Measurements from ENCODE around the gene ZSCAN22. TPM values are rescaled to one million over a fixed set of nuclear protein-coding genes. Genes with fewer than 3 reads are reported as not detected.
"Not testable (repeated sequence)": the region's sequence is repeated elsewhere in the genome, so short reads cannot be mapped to it uniquely, and the experiment has no call there.

The ZSCAN22 gene
- total RNA-seq, 1 donor from 2014 or later: 5.4 TPM

DNA sequence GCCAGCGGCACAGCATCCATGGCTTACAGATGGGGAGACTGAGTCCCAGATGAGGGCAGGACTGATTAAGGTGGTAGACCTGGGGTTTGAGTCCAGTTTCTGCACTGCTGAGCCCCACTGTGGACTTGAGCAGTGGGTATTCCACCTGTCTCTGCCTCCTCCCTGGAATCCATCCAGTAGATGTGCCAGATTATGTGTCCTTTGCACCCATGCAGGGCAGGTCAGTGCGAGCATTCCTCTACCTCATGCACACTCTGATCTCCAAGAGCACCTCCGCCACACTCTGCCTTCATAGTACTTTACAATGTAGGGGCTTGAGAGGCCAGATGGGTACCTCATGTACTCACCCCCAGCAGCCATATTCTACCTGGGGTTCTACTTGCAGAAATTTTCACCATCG is 10.0 kb downstream of the ZSCAN22 start:
- TF ChIP-seq, protein P1, sequence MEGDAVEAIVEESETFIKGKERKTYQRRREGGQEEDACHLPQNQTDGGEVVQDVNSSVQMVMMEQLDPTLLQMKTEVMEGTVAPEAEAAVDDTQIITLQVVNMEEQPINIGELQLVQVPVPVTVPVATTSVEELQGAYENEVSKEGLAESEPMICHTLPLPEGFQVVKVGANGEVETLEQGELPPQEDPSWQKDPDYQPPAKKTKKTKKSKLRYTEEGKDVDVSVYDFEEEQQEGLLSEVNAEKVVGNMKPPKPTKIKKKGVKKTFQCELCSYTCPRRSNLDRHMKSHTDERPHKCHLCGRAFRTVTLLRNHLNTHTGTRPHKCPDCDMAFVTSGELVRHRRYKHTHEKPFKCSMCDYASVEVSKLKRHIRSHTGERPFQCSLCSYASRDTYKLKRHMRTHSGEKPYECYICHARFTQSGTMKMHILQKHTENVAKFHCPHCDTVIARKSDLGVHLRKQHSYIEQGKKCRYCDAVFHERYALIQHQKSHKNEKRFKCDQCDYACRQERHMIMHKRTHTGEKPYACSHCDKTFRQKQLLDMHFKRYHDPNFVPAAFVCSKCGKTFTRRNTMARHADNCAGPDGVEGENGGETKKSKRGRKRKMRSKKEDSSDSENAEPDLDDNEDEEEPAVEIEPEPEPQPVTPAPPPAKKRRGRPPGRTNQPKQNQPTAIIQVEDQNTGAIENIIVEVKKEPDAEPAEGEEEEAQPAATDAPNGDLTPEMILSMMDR (conservative IDR thresholded peaks at IDR 0.05): no peak
- DNase-seq (ENCODE audit: extremely low spot score, unreplicated experiment): no peak
- Mint-ChIP-seq H3K4me3 (no peak overlapping the region), H3K4me1 (ENCODE audit: unreplicated experiment) (no peaks in the 10 kb centered on the region), H3K36me3 (peaks cover 22% of the 10 kb centered on the region), H3K9me3 (no peaks in the 10 kb centered on the region), H3K27ac (no peak overlapping the region), H3K27me3 (no peaks in the 10 kb centered on the region)

DNA sequence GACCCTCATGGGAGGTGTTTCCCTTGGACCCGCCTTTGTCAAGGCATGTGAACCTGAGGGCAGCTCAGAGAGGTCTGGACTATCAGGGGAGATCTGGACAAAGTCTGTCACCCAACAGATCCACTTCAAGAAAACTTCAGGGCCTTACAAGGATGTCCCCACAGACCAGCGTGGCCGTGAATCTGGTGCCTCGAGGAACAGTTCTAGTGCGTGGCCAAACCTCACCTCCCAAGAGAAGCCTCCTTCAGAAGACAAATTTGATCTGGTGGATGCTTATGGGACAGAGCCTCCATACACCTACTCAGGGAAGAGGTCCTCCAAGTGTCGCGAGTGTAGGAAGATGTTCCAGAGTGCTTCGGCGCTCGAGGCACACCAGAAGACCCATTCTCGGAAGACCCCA is 11.5 kb downstream of the ZSCAN22 start:
- H3K36me3 Mint-ChIP-seq: peaks cover 26% of the 10 kb centered on the region
- H3K4me3 Mint-ChIP-seq: no peak overlapping the region
- H3K27me3 Mint-ChIP-seq: no peaks in the 10 kb centered on the region
- TF ChIP-seq, protein P1 (conservative IDR thresholded peaks at IDR 0.05): no peak
- no peaks in the 10 kb centered on the region for H3K9me3 Mint-ChIP-seq
- H3K27ac Mint-ChIP-seq: no peak overlapping the region
- no peak for DNase-seq (ENCODE audit: extremely low spot score, unreplicated experiment)
- no peaks in the 10 kb centered on the region for H3K4me1 Mint-ChIP-seq (ENCODE audit: unreplicated experiment)

DNA sequence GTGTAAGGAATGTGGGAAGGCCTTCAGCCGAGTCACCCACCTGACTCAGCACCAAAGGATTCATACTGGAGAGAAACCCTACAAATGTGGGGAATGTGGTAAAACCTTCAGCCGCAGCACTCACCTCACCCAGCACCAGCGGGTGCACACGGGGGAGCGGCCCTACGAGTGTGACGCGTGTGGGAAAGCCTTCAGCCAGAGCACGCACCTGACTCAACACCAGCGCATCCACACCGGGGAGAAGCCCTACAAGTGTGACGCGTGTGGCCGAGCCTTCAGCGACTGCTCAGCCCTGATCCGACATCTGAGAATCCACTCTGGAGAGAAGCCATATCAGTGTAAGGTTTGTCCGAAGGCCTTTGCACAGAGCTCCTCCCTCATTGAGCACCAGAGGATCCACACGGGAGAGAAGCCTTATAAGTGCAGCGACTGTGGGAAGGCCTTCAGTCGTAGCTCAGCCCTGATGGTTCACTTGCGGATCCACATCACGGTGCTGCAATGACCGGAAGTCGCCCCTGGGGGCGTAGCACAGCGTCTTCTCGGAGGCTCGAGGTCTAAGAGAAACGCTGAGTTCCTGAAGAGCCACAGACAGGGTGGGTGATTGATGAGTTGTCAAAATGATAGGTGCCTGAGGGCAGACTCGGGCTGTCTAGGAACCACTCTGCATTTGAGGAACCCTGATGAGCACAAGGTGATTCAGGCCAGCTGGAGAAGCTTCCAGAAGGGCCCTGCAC is 12.2 kb downstream of the ZSCAN22 start:
- H3K4me1 Mint-ChIP-seq (ENCODE audit: unreplicated experiment): no peaks in the 10 kb centered on the region
- no peaks in the 10 kb centered on the region for H3K9me3 Mint-ChIP-seq
- H3K4me3 Mint-ChIP-seq: no peak overlapping the region
- H3K27me3 Mint-ChIP-seq: no peaks in the 10 kb centered on the region
- no peak overlapping the region for H3K27ac Mint-ChIP-seq
- TF ChIP-seq, protein P1 (conservative IDR thresholded peaks at IDR 0.05): peak; percentile 53
- no peak for DNase-seq (ENCODE audit: extremely low spot score, unreplicated experiment)
- peaks cover 26% of the 10 kb centered on the region for H3K36me3 Mint-ChIP-seq

DNA sequence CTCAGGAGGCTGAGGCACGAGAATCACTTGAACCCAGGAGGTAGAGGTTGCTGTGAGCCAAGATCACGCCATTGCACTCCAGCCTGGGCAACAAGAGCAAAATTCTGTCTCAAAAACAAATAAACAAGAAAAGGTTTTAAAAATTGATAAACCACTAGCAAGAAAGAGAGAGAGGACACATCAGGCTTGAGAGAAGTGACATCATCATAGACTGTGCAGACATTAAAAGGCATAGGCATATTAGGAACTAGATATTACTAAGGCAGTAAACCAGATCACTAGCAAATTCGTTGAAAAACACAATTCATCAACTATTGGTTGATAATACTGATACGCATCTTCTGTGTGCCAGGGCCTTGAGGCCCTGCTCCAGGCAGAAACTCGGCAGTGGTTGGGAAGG is 18.8 kb downstream of the ZSCAN22 start:
- Mint-ChIP-seq H3K4me3 (peak overlapping the region; percentile 81), H3K4me1 (ENCODE audit: unreplicated experiment) (peaks cover 4% of the 10 kb centered on the region)

DNA sequence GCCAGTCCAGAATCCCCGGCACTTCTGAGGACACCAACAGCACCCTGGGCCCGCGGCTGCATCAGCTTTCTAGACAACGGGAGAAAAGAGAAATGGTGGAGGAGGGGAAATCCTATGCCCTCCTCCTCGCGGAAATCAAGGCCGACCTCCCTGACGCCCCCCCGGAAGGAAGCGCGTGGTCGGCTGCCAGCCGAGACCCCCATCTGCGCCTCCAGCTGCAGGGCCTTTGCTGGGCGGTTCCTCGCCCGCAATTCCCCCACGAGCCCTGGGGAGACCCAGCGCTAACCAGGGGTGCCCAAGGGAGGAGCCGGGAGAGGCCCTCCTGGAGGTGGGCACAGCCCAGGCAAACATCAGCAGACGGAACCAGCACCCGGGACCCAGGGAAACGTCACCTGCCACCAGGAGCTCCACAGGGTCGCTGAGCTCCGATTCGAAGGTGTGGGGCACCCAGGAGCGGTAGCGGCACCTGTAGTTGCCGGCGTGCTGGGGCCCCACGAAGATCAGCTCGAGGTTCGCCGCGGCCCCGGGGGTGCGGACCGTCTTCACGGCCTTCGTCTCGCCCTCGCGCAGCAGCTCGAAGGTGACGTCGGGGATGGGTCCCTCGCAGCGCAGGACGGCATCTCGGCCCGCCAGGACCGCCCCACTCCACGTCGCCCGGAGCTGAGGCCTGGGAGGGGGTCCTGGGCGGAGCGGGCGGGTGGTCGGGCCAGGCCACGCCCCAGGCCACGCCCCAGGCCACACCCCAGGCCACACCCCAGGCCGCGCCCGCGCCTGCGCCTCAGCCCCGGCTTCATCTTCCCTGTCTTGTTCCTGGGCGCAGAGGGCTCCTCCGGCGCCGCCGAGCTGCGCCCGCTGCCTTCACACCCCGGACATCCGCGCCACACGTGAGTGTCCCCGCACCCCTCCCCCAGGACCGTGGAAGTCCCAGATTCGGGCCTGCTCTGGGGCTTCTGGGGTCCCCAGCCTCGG is 20.5 kb downstream of the ZSCAN22 start:
- no peak overlapping the region for H3K27ac Mint-ChIP-seq
- no peak for DNase-seq (ENCODE audit: extremely low spot score, unreplicated experiment)

More for the DNA sequence above, 18.8 kb downstream of the ZSCAN22 start:
- H3K27ac Mint-ChIP-seq: no peak overlapping the region
- H3K9me3 Mint-ChIP-seq: no peaks in the 10 kb centered on the region
- peaks cover 15% of the 10 kb centered on the region for H3K36me3 Mint-ChIP-seq
- peaks cover 33% of the 10 kb centered on the region for H3K27me3 Mint-ChIP-seq
- TF ChIP-seq, protein P1 (conservative IDR thresholded peaks at IDR 0.05): no peak
- DNase-seq (ENCODE audit: extremely low spot score, unreplicated experiment): no peak

DNA sequence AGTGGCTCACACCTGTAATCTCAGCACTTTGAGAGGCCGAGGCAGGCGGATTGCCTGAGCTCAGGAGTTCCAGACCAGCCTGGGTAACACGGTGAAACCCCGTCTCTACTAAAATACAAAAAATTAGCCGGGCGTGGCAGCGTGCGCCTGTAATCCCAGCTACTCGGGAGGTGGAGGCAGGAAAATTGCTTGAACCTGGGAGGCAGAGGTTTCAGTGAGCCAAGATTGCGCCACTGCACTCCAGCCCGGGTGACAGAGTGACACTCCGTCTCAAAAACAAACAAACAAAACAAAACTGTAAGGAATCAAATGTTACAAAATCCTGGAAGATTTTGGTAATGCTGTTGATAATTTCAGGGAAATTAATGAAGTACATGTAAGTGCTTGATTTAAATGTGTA is 21.3 kb downstream of the ZSCAN22 start:
- not testable (repeated sequence) for DNase-seq (ENCODE audit: extremely low spot score, unreplicated experiment); H3K27ac Mint-ChIP-seq; H3K4me1 Mint-ChIP-seq (ENCODE audit: unreplicated experiment); H3K9me3 Mint-ChIP-seq; H3K36me3 Mint-ChIP-seq
- peak overlapping the region; percentile 93 for H3K4me3 Mint-ChIP-seq
- H3K27me3 Mint-ChIP-seq: peaks cover 33% of the 10 kb centered on the region

More for the DNA sequence above, 20.5 kb downstream of the ZSCAN22 start:
- Mint-ChIP-seq H3K27me3 (peaks cover 33% of the 10 kb centered on the region), H3K9me3 (no peaks in the 10 kb centered on the region), H3K4me3 (peak overlapping the region; percentile 93), H3K4me1 (ENCODE audit: unreplicated experiment) (peaks cover 4% of the 10 kb centered on the region), H3K36me3 (peaks cover 7% of the 10 kb centered on the region)
- TF ChIP-seq, protein P1 (conservative IDR thresholded peaks at IDR 0.05): no peak

Data from type B pancreatic cell (in vitro differentiated cells).